Left renal cortex interstitium (tissue), 4 donors: ENCODE results near the gene TGDS. TPM values are rescaled to one million over a fixed set of nuclear protein-coding genes. Genes with fewer than 3 reads are reported as not detected.

Experiments
- DNase-seq, 4 donors: peaks; one replicate each; pipeline ENCODE4 v3.0.0-alpha.2; 2013; ENCODE audit warnings: low read depth in 4 of 4, low spot score in 2 of 4, missing footprints in 1 of 4
- polyA plus RNA-seq, 4 donors: library from polyadenylated mRNA; unstranded; fragments of 120-200 nt; gene quantifications; one replicate each; pipeline ENCODE4 v1.2.1, GENCODE V29; 2013; ENCODE audit not compliant: insufficient read length in 4 of 4

The TGDS gene
- polyA plus RNA-seq, 4 donors, result 18.1 to 24.5 (median 21.3) TPM

DNA sequence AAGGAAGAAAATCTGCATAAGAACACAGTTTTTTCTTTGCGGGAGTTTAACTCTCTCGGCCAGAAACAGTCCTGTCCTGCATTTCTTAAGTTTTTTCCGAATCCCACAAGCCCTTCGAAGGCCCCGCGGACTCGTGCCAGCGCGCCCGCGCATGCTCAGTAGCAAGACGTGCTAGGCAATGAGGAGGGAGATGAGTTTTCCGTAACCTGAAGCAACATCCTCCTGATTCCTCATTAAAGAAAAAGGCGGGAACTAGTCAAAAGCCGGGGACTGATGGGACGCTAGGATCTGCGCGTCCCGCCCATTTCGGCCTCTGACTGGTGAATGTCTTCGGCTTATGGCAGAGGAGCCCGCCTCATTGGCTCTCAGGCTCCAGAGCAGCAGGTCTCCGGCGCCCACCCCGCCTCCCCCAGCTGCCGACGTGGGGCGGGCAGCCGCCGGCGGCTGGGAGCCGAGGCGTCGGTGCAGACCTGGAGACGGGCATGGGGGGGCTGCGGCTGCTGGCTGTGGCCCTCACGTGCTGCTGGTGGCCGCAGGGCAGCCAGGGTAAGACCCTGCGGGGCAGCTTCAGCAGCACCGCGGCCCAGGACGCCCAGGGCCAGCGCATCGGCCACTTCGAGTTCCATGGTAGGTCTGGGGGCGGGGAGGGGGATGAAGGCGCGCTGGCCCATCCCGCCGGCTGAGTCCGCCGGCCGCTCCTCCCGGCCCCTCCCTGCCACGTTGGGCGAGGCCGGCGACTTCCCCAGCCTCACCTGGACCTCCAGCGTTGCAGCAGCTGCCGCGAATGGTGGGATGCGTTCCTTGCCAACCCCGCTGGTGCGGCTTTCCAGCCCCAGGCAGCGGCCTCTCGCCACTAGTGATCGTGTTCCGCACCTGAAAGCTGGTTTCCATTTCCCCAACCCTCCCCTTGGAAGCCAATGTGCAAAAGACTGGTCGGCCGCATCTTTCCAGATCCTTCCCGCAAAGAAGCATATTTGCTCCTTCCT is 5.8 kb upstream of the TGDS start, which contains the start of gene GPR180:
Gene GPR180 (plus strand): TSS at position 412 of the 986 bp plus-strand sequence. CDS start 71 bp downstream, at position 483.
- peak; percentile 88 to 98 (median 94) for DNase-seq

DNA sequence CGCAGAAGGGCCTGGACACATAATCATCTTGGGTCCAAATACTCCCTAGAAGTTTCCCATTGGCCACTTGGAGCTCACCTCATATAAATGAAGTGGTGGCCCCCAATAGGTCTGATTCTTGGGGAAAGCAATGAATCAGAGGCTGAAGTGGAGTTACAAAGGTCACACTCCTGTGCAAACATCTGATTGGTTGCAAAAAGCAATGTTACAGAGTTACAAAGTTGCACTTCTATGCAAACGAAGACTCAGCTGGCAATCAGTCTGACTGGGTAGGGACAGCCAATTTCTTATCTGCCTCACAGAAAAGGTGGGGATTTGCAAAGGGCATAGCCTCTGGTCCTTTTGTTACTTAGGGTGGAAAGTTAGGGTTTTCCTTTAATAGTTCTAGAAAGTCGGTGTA is 3.9 kb upstream of the TGDS start:
- DNase-seq, result no peak

DNA sequence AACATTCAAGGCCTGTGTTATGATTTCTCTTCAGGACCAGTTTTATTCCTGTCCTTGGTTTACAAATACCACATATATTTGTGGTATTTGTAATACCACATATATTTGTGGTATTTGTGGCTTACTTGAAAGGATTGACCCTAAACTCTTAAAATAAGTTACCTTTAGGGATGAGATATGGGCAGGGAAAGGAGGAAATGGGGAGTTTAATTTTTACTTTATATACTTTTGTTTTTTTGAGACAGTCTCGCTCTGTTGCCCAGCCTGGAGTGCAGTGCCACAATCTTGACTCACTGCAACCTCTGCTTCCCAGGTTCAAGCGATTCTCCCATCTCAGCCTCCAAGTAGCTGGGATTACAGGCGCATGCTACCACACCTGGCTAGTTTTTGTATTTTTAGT is 2.3 kb upstream of the TGDS start:
- DNase-seq, result no peak

DNA sequence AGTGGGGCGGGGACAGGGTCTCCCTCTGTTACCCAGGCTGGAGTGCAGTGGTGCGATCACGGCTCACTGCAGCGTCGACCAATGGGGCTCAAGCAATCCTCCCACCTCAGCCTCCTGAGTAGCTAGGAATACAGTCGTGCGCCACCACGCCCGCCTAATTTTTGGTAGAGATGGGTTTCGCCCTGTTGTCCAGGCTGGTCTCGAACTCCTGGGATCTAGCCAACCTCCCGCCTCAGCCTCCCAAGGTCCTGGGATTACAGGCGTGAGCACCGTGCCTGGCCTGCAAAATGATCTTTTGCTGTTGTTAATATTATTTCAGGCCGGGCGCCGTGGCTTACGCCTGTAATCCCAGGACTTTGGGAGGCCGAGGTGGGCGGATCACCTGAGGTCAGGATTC is 621 bp upstream of the TGDS start:
- DNase-seq, result no peak

DNA sequence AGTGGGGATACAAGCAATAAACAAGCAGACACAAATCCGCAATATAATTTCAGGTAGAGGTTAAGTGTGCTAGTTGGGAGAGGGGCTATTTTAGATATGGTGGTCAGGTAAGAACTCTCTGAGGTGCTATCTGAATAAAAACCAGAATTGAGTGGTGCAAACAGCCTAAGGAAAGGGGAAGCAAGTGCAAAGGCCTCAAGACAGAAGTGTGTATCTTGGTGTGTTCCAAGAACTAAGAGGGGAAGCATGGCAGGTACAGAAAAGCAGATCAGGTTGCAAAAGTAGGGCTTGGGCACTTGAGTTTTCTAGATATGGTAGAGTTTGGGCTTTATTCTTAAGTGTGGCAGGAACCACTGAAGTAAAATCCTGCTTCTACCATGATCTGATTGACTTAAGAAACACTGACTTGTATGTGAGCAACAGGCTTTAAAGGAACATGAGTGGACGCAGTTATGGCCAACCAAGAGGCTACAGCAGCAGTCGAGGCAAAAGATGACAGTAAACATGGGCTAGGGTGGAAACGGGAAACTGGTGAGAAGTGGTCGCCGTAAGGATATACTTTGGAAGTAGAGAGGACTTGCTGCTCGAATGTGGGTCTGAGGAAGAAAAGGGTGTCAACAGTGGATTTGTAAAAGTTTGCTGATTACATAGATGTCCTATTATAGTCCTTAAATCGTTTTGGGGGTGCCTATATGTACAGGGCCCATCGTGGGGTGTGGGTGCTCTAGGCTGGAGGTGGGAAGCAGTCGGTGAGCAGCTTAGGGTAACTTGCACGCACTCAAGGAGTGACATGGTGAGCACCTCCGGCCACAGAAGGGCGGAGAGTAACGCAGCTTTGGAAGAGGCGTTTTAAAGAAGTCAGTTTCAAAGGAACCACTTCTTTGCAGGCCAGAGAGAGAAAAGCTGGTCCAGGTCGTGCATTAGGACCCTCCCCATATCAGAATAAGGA is 677 bp downstream of the TGDS start:
- DNase-seq, result peak in 2 of 4 donors; percentile 23 to 59

DNA sequence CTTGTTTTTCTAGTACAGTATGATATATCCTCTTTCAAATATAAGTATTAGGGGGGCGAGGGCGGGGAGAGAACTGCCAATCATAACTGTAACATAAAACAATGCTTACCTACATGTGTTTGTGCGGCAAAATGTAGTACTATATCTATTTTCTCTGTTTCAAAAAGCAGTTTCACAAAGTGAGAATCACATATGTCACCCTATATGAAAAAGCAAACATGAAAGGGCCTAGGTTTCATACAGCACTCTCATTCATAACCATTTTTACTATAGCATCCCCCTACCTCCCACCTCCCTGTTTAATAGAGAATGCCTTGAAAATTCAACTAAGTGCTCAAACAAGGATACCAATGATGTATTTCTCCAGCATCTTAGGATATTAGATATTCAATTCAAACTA is 5.2 kb downstream of the TGDS start:
- DNase-seq, result no peak

DNA sequence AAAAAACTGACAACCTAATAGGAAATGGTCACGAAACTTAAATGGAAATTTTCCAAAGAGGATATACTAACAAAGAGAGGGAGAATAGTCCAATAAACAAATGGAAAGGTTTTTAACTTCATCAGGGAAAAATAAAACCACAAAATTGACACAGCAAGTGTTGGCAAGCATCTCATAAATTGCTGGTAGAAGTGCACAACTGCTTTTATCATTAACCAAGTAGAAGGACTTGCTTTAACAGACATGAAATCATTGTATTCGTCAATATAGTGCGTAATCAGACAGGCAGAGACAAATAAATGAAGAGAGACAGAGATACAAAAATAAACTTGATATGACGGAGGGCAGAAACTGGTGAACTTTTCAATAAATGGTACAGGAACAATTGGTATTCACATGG is 7.4 kb downstream of the TGDS start:
- DNase-seq, result no peak

DNA sequence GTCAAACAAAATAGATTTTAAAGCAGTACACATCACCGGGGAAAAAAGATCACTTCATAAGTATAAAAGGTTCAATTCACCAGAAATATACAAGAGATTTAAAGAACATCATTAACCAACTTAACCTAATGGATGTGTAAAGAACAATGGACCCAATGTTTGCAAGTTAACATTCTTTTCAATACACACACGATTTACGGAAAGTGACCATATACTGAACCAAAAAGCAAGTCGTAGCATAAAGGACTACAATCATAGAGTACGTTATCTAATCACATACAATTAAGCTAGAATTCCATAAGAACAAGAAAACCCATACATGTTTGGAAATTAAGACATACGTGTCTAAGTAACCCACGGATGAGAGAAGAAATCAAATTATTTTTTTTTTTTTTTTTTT is 9.6 kb downstream of the TGDS start:
- no peak for DNase-seq

DNA sequence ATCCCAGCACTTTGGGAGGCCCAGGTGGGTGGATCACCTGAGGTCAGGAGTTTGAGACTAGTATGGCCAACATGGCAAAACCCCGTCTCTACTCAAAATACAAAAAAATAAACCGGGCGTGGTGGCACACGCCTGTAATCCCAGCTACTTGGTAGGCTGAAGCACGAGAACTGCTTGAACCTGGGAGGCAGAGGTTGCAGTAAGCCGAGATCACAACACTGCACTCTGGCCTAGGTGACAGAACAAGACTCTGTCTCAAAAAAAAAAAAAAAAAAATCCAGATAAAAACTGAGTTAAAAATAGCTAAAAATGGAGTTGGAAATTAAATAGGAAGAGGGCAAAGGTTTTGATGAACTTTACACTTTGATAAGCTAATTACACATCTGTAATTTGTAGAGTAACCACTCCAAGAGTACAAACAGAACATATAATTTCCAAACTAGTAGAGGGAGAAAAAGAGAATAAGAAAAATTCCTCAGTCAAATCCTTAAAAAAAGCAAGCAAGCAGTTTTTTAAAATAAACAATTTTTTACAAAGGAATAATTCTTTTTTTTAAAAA is 10.3 kb downstream of the TGDS start:
- DNase-seq, result no peak

DNA sequence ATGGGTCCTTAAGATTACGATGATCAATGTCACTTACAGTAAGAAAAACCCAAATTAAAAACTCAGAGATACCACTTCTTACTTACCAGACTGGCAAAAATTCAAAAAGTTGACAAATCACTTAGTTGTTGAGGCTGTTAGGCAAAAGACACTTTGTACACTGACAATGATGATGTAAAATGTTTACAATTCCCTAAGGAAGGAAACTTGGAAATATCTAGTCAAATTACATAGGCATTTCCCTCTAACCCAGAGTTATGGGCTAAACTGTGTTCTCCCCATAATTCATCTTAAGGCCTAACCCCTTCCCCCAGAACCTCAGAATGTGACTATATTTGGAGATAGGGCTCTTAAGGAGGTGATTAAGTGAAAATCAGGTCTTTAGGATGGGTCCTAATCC is 12.0 kb downstream of the TGDS start:
- DNase-seq, result no peak

DNA sequence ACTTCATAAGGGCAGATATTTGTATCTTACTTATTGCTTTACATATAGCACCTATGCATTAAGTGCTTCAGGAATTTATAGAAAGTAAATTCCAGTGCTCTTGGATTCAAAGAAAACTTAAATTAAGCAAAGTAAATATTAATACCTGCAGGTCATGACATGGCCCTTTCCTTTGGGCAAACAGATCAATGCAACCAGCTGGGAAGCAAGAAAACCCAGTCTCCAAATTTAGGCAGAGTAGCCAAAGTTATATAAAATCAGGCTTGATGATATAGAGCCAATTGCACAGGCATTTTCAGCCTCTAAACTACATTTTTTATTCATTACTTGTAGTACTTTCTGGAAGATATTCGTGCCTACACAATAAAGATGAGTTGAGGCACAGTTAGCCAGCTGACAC is 16.9 kb downstream of the TGDS start:
- no peak for DNase-seq

DNA sequence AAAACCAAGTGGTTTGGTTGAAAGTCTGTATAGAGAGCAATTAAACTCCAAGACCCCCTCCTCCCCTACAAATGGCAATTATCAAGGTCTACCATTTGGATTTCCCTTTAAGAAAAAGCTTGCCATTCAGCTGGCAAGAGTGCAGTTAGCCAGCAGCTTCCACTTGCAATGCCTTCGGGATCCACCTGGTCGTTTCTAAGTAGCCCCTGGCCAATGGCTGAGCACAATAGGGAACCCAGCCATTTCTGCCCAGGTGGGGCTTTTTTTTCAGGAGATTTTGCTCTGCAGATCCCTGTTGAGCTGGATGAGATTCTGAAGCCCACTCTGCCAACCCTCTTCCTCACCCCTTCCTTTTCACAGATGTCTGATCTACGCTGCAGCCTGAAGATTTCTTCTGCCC is 26.3 kb downstream of the TGDS start:
- no peak for DNase-seq

DNA sequence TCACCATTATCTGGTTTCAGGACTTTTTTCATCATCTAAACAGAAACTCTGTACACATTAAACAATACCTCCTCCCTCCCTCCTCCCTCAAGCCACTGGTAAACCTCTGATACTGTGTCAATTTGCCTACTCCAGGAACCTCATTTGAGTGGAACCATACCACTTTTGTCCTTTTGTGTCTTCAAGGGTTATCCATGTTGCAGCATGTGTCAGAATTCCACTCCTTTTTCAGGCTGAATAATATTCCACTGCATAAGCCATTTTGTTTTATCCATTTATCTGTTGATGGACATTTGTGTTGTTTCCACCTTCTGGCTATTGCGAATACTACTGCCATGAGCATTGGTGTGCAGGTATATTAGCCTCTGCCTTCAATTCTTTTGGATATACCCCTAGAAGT is 27.5 kb downstream of the TGDS start:
- no peak for DNase-seq

DNA sequence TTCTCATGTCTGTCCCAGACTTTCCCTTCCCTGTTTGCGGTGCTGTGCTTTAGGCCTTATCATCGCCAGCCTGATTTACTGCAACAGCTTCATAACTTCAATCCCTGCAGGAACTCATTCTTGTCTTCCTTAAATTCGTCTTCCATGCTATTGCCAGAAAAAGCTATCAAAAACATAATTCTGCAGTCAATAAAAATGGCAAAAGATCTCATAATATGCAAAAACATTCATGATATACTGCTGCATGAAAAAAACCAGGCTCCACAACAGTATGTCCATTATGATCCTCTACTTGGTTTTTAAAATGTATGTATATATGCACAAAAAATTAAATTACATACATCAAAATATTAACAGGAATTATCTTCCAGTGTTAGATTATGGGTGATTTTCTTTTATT is 28.4 kb downstream of the TGDS start:
- DNase-seq, result no peak

DNA sequence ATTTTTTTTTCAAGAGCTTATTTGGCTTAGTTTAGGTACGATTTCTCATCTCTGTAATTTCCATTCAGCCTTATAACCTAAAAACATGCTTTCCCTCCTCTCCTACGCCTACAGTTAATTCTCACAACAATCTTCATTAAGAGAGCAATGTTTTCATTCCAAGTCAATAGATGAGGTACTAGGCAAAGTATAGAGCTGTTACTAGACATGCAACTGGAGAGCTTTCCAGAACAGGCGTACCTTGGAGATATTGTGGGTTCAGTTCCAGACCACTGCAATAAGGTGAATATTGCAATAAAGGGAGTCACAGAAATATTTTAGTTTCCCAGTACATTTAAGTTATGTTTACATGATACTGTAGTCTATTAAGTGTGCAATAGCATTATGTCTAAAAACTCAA is 34.8 kb downstream of the TGDS start:
- no peak for DNase-seq

DNA sequence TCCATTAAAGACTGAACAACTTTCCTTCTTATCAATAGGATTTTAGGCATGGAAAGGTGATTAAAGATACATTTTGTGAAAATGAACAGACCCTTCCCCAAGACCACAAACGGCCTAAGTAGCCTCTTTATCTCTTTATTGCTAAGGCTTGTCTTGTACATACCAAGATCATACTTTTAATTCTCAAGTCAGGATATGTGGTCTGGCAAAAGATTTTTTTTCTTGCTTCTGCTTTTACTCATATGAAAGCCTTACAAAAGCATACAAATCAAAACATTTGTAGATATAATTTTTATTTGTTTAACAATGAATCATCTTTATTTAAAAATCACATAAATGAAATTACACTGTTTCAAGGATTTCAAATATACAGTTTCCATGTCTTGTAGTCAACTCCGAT is 35.8 kb downstream of the TGDS start:
- no peak for DNase-seq

DNA sequence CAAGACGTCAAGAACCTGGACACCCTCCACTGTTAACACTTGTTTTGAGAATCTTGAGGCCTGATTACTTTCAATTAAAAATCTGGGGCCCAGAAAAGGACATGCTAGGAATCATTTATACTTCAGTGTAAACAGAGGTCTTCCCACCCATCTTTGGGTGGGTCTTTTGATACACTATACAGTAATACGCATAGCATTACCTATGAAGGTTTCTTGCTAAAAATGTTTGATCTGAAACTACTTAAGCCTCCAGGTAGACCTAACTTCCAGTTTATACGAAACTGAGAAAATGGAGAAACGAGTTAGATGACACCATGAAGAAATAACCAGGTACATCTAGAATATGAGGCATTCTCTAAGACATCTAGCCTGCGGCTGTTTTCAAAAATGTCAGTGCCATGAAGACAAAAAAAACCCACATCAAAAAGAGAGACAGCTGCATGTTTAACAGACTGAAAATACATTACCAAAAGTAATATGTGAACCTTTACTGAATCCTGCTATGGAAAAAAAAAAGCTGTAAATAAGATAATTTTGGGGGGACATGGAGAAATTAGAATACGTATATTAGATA is 36.6 kb downstream of the TGDS start:
- DNase-seq, result no peak

DNA sequence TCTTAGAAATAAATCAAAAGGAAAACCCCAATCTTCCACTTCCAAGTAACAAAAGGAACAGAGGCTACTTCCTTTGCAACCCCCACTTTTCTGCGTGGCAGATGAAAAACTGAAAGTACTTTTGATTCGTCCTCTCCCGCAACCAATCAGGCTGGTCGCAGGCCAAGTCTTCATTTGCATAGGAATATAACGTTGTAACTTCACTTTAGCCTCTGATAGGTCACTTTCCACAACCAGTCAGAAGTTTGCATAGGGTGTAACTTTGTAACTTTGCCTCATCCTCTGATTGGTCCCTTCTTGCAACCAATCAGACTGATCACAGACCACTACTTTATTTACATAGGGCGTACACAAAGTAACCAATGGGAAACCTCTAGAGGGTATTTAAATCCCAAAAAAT is 37.2 kb downstream of the TGDS start:
- DNase-seq, result no peak

DNA sequence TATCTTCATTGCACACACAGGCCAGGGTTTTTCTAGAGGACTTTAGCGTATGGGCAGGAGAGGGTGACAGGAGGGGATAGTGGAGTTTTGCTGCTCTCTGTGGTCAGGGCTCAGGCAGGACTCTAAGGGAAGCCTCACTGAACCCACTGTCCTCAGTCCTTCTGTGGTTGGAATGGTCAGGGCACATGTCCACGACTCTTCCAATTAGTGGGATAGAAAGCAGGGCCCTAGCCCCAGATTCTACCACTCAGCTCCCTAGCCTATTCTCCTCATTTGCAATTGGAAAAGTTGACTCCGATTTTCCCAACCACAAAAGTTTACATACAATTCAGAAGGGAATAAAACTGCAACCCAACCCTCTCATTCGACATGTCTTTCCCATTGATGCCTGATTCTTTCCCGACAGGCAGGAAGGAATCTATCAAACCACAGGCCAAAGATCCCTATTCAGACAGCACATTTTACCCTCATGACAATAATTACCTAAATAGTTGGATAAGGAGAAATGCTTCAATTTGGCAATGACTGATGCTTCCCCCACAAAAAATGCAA is 38.2 kb downstream of the TGDS start:
- DNase-seq, result no peak

DNA sequence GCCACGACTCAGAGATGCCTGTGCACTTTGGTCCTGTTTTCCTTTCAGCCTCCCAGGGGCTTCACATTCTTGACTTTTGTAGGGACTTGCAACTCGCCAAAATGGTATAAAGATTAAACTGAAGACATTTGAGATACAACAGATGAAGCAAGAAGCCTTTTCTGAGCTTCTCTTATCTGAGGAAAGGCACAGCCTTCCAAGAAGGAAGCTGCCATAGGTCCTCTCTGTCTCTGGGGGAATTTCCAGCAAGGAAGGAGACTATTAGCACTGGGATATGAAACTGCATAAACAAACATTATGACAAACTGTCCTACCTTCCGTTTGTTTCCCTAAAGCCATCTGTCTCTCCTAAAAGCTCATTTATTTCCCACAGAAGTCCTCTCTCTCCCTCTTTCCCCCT is 39.3 kb downstream of the TGDS start:
- no peak for DNase-seq
